NB4 (cell line): ENCODE data around the gene LSG1.

Experiments
- POLR2A ChIP-seq: IDR thresholded peaks from 2 replicates; pipeline ENCODE4 v1.6.1; 2011; ENCODE audit warnings: mild to moderate bottlenecking; ENCODE audit not compliant: insufficient read length; ENCODE audit errors: extremely low read depth
- TF ChIP-seq, protein P1 (sequence below): IDR thresholded peaks from one replicate; pipeline ENCODE4 v1.5.1; 2012; ENCODE audit warnings: low read depth, low read length

DNA sequence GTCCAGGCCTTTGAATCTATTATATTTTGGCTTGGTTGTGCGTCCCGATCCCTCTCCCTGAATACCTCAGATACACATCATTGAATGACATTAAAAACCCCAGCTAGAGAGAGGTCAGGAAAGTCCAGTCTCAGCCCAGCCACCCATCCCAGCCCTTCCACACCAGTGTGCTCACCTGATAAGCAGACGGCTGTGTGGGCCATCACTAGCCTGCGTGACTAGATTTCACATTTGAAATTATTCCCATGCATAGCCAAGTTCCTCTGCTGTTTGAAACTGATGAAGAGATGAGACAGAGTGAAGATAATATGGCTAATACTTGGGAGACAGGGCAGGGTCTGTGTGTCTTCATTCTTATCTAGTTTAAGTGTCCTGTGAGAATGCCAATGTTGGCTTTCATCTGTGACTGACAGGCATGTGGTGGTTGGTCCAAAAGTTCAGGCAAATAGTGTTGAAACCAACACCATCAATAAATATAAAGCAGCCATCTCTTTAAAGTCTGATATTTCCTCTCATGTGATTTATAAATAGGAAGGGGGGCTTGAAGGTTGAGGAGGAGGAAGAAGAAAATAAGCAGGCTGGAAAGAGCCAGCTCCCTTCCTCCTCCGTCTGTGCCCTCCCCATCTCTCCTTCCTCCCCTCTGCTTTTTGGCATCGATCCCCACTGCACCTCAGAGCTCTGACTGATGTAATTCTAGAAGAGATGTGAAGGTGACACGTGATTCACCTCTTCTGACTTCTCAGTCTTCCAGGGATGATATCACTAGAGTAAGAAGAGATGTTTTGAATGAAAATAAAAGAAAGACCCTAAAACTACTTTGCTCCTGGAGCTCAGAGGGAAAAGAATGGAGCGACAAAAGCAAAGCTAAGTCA, 18.7 kb upstream of the LSG1 start:
- TF ChIP-seq POLR2A = no peak
- TF ChIP-seq, protein P1, sequence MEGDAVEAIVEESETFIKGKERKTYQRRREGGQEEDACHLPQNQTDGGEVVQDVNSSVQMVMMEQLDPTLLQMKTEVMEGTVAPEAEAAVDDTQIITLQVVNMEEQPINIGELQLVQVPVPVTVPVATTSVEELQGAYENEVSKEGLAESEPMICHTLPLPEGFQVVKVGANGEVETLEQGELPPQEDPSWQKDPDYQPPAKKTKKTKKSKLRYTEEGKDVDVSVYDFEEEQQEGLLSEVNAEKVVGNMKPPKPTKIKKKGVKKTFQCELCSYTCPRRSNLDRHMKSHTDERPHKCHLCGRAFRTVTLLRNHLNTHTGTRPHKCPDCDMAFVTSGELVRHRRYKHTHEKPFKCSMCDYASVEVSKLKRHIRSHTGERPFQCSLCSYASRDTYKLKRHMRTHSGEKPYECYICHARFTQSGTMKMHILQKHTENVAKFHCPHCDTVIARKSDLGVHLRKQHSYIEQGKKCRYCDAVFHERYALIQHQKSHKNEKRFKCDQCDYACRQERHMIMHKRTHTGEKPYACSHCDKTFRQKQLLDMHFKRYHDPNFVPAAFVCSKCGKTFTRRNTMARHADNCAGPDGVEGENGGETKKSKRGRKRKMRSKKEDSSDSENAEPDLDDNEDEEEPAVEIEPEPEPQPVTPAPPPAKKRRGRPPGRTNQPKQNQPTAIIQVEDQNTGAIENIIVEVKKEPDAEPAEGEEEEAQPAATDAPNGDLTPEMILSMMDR = no peak
